Measurements from ENCODE around the gene RIN1. TPM values are rescaled to one million over a fixed set of nuclear protein-coding genes. Genes with fewer than 3 reads are reported as not detected.
A peak's percentile ranks its signal among the peaks of the same experiment; 100 is the strongest.

Gene RIN1
- polyA plus RNA-seq, 1 of the 3 experiments (the other 2 are of a cell fraction) = 16.9 TPM

GRCh38 chr11:66317322-66317722 is 18.9 kb downstream of the RIN1 start:
- Histone ChIP-seq H4K20me1 (ENCODE audit: insufficient read depth) (no peaks in the 10 kb centered on the region), H3K4me3 (ENCODE audit: low read depth in 2 of 2, low read length in 1 of 2) (no peak overlapping the region), H3K9me3 (no peaks in the 10 kb centered on the region), H3K4me1 (ENCODE audit: control insufficient read depth in 1 of 2, insufficient read depth in 2 of 2, low read depth in 1 of 2, low read length in 1 of 2) (peaks cover 32 to 60% of the 10 kb centered on the region in 2 experiments), H3K36me3 (replicated peaks in 1 of 2; ENCODE audit: control insufficient read depth in 1 of 2, insufficient read depth in 2 of 2, low read length in 1 of 2) (no peaks in the 10 kb centered on the region), H3F3A (replicated peaks; ENCODE audit: insufficient read depth) (peaks cover under 1% of the 10 kb centered on the region), H2AFZ (ENCODE audit: low read depth) (no peak overlapping the region), H3K27ac (ENCODE audit: low read depth in 2 of 2, low read length in 1 of 2) (peak overlapping the region; percentile 21 to 100; a peak in 3 of 4 replicates), H3K9me2 (no peaks in the 10 kb centered on the region), H3K79me2 (ENCODE audit: insufficient read depth) (no peaks in the 10 kb centered on the region), H3K9ac (no peak overlapping the region), H3K27me3 (ENCODE audit: insufficient read depth) (no peaks in the 10 kb centered on the region), H3K4me2 (peak overlapping the region; percentile 20; the same call in 1 of the 2 replicates)
- TF ChIP-seq YY1 (IDR thresholded peaks at IDR 0.05; ENCODE audit: low read depth) (no peak), SMC3 (IDR thresholded peaks at IDR 0.05; ENCODE audit: low read depth, low read length) (no peak), NRF1 (IDR thresholded peaks at IDR 0.05; ENCODE audit: low read depth, low read length) (peak; percentile 38; the same call in 1 of the 2 replicates)
- ChIA-PET POLR2A (interaction anchor here (0.6 to 2.4 kb wide), 4 partner anchors 10 to 103 kb away, joined by 3 to 10 read pairs (median 6); partner anchors contain the start of gene YIF1A), CTCF (interaction anchor here (0.7 to 12.4 kb wide), 7 partner anchors 9 to 95 kb away, joined by 3 to 280 read pairs (median 3); partner anchors contain the start of gene RIN1)
- 58% methylated on average over 9 of the region's 14 CpGs for WGBS (ENCODE audit: low lambda C conversion rate)
- peak; percentile 80 for DNase-seq

GRCh38 chr11:66316849-66317251 is 19.4 kb downstream of the RIN1 start, which contains the start of gene CD248:
TSS of gene CD248 (minus strand) at chr11:66317044. CDS start at chr11:66317027, 17 bp downstream.
- CTCF ChIA-PET = interaction anchor here (0.7 to 12.4 kb wide), 6 partner anchors 10 to 73 kb away, joined by 3 to 280 read pairs (median 3); partner anchors contain the start of gene RIN1
- no peaks in the 10 kb centered on the region for H3K27me3 ChIP-seq (ENCODE audit: insufficient read depth)
- no peaks in the 10 kb centered on the region for H3K9me2 ChIP-seq
- peaks cover 32 to 60% of the 10 kb centered on the region in 2 experiments for H3K4me1 ChIP-seq (ENCODE audit: control insufficient read depth in 1 of 2, insufficient read depth in 2 of 2, low read depth in 1 of 2, low read length in 1 of 2)
- peak within 1 kb of the TSS; percentile 20; the same call in 1 of the 2 replicates for H3K4me2 ChIP-seq
- no peaks in the 10 kb centered on the region for H3K9me3 ChIP-seq
- peaks cover 6% of the 10 kb centered on the region for H3F3A ChIP-seq (replicated peaks; ENCODE audit: insufficient read depth)
- no peaks in the 10 kb centered on the region for H4K20me1 ChIP-seq (ENCODE audit: insufficient read depth)
- no peak within 1 kb of the TSS for H3K9ac ChIP-seq
- peak; percentile 83 for DNase-seq
- peak within 1 kb of the TSS; percentile 21 to 100; a peak in 3 of 4 replicates for H3K27ac ChIP-seq (ENCODE audit: low read depth in 2 of 2, low read length in 1 of 2)
- H3K79me2 ChIP-seq (ENCODE audit: insufficient read depth) = no peaks in the 10 kb centered on the region
- no peaks in the 10 kb centered on the region for H3K36me3 ChIP-seq (replicated peaks in 1 of 2; ENCODE audit: control insufficient read depth in 1 of 2, insufficient read depth in 2 of 2, low read length in 1 of 2)
- POLR2A ChIA-PET = interaction anchor here (0.6 to 2.4 kb wide), 4 partner anchors 10 to 104 kb away, joined by 3 to 10 read pairs (median 6); partner anchors contain the start of gene YIF1A
- 25% methylated on average over 12 of the region's 29 CpGs for WGBS (ENCODE audit: low lambda C conversion rate)
- no peak within 1 kb of the TSS for H2AFZ ChIP-seq (ENCODE audit: low read depth)
- H3K4me3 ChIP-seq (ENCODE audit: low read depth in 2 of 2, low read length in 1 of 2) = no peak within 1 kb of the TSS
- TF ChIP-seq ZBTB33 (IDR thresholded peaks at IDR 0.05; ENCODE audit: borderline replicate concordance, low read depth) (no peak), CHD2 (IDR thresholded peaks at IDR 0.05; ENCODE audit: low read length, partially characterized antibody) (peak; percentile 58)

All from SK-N-SH (cell line).